ENCODE data around the gene NEGR1. TPM values are rescaled to one million over a fixed set of nuclear protein-coding genes. Genes with fewer than 3 reads are reported as not detected.

NEGR1 gene
- total and polyA plus RNA-seq, 7 experiments from 2014 or later, result 0.08 to 1.2 TPM; not detected in 5

DNA sequence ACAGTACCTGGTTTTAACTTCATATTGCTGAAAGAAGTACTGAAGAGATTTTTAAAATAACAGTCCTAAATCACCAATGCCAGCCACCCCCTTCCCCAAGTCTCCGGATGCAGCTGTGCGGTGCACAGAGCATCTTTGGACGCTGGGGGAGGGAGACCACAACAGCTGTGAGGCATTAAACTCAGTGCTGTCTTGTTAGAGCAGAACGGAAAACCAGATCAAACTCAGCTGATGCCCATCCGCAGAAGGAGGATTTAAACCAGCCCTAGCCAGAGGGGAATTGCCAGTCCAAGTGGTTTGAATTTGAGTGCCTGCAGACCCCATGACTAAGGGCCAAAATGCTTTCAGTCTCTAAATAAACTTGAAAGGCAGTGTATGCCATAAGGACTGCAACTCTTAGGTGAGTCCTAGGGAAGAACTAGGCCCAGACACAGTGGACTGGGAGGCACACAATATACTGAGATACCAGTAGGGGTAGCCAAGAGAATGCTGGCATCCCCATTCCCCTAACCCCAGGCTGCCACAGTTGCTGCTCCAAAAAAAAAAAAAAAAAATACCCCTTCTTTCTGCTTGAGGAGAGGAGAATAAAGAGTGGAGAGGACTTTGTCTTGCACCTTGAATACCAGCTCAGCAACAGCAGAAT is 576.2 kb downstream of the NEGR1 start:
- CTCF ChIA-PET, result interaction anchor here (0.6 kb wide), 1 partner anchor 826 kb away, joined by 3 read pairs; no protein-coding TSS in a partner anchor
- no peaks in the 10 kb centered on the region for H3K27me3 Mint-ChIP-seq

DNA sequence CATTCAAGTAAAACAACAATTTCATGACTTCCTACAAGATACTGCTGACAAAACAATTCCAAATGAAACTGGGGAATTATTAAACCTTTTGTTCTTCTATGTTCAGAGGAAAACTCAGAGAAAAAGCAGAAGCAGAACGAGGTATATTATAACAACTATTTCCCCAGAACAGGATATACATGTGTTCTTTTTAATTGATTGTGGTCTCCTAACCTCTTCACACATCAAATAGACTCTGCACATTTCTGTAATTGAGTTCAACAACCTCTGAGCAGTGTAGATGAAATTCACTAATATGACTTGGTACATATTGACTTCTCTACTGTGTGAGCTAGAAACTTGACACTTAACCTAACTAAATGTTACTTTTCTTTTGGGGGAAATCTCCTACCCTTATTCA is 584.2 kb downstream of the NEGR1 start:
- ChIA-PET CTCF (no interaction called here), POLR2A (no interaction called here)
- Mint-ChIP-seq H3K4me3 (no peak overlapping the region), H3K27ac (no peak overlapping the region), H3K36me3 (no peaks in the 10 kb centered on the region), H3K4me1 (no peaks in the 10 kb centered on the region), H3K27me3 (no peaks in the 10 kb centered on the region), H3K9me3 (peaks cover 0 to 37% (median 5%) of the 10 kb centered on the region in 11 donors)
- Histone ChIP-seq H3K4me3 (ENCODE audit: low read length) (no peak overlapping the region), H3K4me1 (ENCODE audit: control insufficient read depth in 2 of 2, insufficient read depth in 2 of 2, low read length in 2 of 2) (no peaks in the 10 kb centered on the region), H3K27me3 (ENCODE audit: control insufficient read depth in 2 of 2, insufficient read depth in 2 of 2, low read length in 2 of 2) (no peaks in the 10 kb centered on the region), H3K36me3 (ENCODE audit: control insufficient read depth in 2 of 3, insufficient read depth in 3 of 3, low read length in 3 of 3) (no peaks in the 10 kb centered on the region), H3K27ac (ENCODE audit: low read depth, low read length) (no peak overlapping the region), H3K9me3 (ENCODE audit: control insufficient read depth in 2 of 3, low read length in 3 of 3) (no peaks in the 10 kb centered on the region)
- ATAC-seq (no peak), DNase-seq (no peak)
- intact Hi-C loops (cut with micrococcal nuclease), result no loop called here

More for the DNA sequence above, 576.2 kb downstream of the NEGR1 start:
- ATAC-seq (no peak), DNase-seq (no peak)
- Mint-ChIP-seq H3K36me3 (no peaks in the 10 kb centered on the region), H3K4me1 (no peaks in the 10 kb centered on the region), H3K4me3 (no peak overlapping the region), H3K27ac (no peak overlapping the region), H3K9me3 (peaks cover 2 to 47% (median 16%) of the 10 kb centered on the region in 11 donors)
- Histone ChIP-seq H3K4me3 (ENCODE audit: low read length) (no peak overlapping the region), H3K27me3 (ENCODE audit: control insufficient read depth in 2 of 2, insufficient read depth in 2 of 2, low read length in 2 of 2) (no peaks in the 10 kb centered on the region), H3K9me3 (ENCODE audit: control insufficient read depth in 2 of 3, low read length in 3 of 3) (no peaks in the 10 kb centered on the region), H3K27ac (ENCODE audit: low read depth, low read length) (no peak overlapping the region), H3K36me3 (ENCODE audit: control insufficient read depth in 2 of 3, insufficient read depth in 3 of 3, low read length in 3 of 3) (no peaks in the 10 kb centered on the region), H3K4me1 (ENCODE audit: control insufficient read depth in 2 of 2, insufficient read depth in 2 of 2, low read length in 2 of 2) (no peaks in the 10 kb centered on the region)
- POLR2A ChIA-PET, result no interaction called here
- intact Hi-C loops (cut with micrococcal nuclease), result no loop called here

DNA sequence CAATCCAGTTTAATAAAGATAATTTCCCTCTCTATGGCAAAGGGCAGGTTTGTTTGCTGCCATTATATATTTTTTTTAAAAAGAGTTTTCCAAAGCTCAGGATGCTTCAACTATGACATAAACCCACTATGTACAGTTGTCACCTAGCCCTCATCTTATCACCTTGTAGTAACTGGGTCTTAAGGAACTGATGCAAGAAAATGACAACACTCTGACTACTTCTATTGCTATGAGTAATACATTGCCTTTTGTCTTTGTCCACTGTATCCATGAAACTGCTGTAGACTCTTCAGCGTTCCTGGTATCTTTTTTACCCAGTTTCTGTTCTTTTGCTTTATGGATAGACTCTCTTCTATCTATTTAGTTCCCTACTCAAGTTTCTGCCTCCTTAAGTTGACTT is 586.5 kb downstream of the NEGR1 start:
- Mint-ChIP-seq H3K36me3 (no peaks in the 10 kb centered on the region), H3K27ac (no peak overlapping the region), H3K4me3 (no peak overlapping the region), H3K9me3 (peaks cover 0 to 16% (median 0%) of the 10 kb centered on the region in 11 donors), H3K27me3 (no peaks in the 10 kb centered on the region), H3K4me1 (no peaks in the 10 kb centered on the region)
- intact Hi-C loops (cut with micrococcal nuclease), result no loop called here
- Histone ChIP-seq H3K36me3 (ENCODE audit: control insufficient read depth in 2 of 3, insufficient read depth in 3 of 3, low read length in 3 of 3) (no peaks in the 10 kb centered on the region), H3K27me3 (ENCODE audit: control insufficient read depth in 2 of 2, insufficient read depth in 2 of 2, low read length in 2 of 2) (no peaks in the 10 kb centered on the region), H3K4me1 (ENCODE audit: control insufficient read depth in 2 of 2, insufficient read depth in 2 of 2, low read length in 2 of 2) (no peaks in the 10 kb centered on the region), H3K9me3 (ENCODE audit: control insufficient read depth in 2 of 3, low read length in 3 of 3) (no peaks in the 10 kb centered on the region), H3K4me3 (ENCODE audit: low read length) (no peak overlapping the region), H3K27ac (ENCODE audit: low read depth, low read length) (no peak overlapping the region)
- DNase-seq (no peak), ATAC-seq (no peak)
- ChIA-PET CTCF (no interaction called here), POLR2A (no interaction called here)

DNA sequence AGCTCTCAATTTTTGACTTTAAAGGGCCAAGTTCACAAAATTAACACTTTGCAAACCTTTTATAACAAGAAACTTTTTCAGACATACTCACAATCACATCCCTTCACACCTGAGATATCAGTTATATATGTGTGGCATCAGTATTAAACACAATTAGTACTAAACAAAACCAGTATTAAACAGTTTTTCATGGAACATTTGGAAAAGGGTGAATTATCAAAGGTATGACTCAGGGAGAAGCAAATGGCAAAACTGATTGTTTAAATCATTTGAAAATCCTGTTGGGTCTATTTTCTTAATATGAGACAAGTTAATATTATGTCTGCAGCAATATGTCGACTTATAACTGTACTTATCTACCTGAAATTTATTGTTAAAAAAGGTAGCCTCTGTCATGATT is 587.3 kb downstream of the NEGR1 start:
- ATAC-seq (no peak), DNase-seq (no peak)
- Mint-ChIP-seq H3K27ac (no peak overlapping the region), H3K4me3 (no peak overlapping the region), H3K36me3 (no peaks in the 10 kb centered on the region), H3K9me3 (peaks cover 0 to 11% (median 0%) of the 10 kb centered on the region in 11 donors), H3K4me1 (no peaks in the 10 kb centered on the region), H3K27me3 (no peaks in the 10 kb centered on the region)
- Histone ChIP-seq H3K4me3 (ENCODE audit: low read length) (no peak overlapping the region), H3K27me3 (ENCODE audit: control insufficient read depth in 2 of 2, insufficient read depth in 2 of 2, low read length in 2 of 2) (no peaks in the 10 kb centered on the region), H3K36me3 (ENCODE audit: control insufficient read depth in 2 of 3, insufficient read depth in 3 of 3, low read length in 3 of 3) (no peaks in the 10 kb centered on the region), H3K9me3 (ENCODE audit: control insufficient read depth in 2 of 3, low read length in 3 of 3) (no peaks in the 10 kb centered on the region), H3K27ac (ENCODE audit: low read depth, low read length) (no peak overlapping the region), H3K4me1 (ENCODE audit: control insufficient read depth in 2 of 2, insufficient read depth in 2 of 2, low read length in 2 of 2) (no peaks in the 10 kb centered on the region)
- POLR2A ChIA-PET, result no interaction called here
- intact Hi-C loops (cut with micrococcal nuclease), result no loop called here
- CTCF ChIA-PET, result no interaction called here

DNA sequence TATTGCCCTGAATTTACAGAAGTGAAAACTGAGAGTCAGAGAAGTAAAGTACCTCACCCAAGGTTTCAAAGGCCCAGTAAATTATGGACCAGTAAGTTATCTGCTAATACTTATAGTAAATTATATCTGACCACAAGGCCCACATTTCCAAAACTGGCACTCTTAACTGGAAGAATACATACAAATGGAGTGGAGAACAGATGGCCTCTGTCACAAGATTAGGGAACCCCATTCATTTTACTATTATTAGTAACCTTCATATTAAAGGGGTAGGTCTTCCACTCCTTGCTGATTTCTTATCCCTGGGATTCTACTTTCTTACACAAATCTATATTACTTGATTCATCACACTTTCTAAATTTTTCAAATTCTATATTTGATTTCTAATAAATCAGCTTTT is 588.8 kb downstream of the NEGR1 start:
- H3K27ac ChIP-seq (ENCODE audit: low read depth, low read length), result no peak overlapping the region
- DNase-seq (no peak), ATAC-seq (no peak)
- POLR2A ChIA-PET, result no interaction called here
- CTCF ChIA-PET, result no interaction called here
- Mint-ChIP-seq H3K9me3 (peaks cover 0 to 7% (median 0%) of the 10 kb centered on the region in 11 donors), H3K36me3 (no peaks in the 10 kb centered on the region), H3K4me3 (no peak overlapping the region), H3K4me1 (no peaks in the 10 kb centered on the region), H3K27ac (no peak overlapping the region), H3K27me3 (no peaks in the 10 kb centered on the region)
- no peaks in the 10 kb centered on the region for H3K36me3 ChIP-seq (ENCODE audit: control insufficient read depth in 2 of 3, insufficient read depth in 3 of 3, low read length in 3 of 3)
- no peaks in the 10 kb centered on the region for H3K27me3 ChIP-seq (ENCODE audit: control insufficient read depth in 2 of 2, insufficient read depth in 2 of 2, low read length in 2 of 2)
- no peak overlapping the region for H3K4me3 ChIP-seq (ENCODE audit: low read length)
- intact Hi-C loops (cut with micrococcal nuclease), result no loop called here
- no peaks in the 10 kb centered on the region for H3K4me1 ChIP-seq (ENCODE audit: control insufficient read depth in 2 of 2, insufficient read depth in 2 of 2, low read length in 2 of 2)
- no peaks in the 10 kb centered on the region for H3K9me3 ChIP-seq (ENCODE audit: control insufficient read depth in 2 of 3, low read length in 3 of 3)

DNA sequence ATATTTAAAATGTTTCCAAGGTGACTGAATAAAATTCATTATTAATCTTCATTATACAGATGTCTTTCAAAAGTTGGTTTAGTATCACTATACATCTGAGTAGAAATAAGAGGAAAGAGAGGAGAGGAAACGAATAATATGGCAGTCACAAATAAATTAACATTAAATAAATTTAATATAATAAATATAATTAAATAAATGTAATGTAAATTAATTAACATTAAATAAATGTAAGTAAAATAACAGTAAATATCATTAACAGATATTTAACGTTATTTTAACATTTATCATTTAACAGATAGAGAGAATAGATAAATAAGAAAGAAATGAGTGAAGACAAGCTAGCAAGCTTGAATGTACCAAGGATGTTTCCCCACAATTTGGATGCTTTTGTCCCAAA is 592.7 kb downstream of the NEGR1 start:
- no peaks in the 10 kb centered on the region for H3K36me3 ChIP-seq (ENCODE audit: control insufficient read depth in 2 of 3, insufficient read depth in 3 of 3, low read length in 3 of 3)
- intact Hi-C loops (cut with micrococcal nuclease), result no loop called here
- POLR2A ChIA-PET, result no interaction called here
- H3K4me1 ChIP-seq (ENCODE audit: control insufficient read depth in 2 of 2, insufficient read depth in 2 of 2, low read length in 2 of 2), result no peaks in the 10 kb centered on the region
- H3K9me3 Mint-ChIP-seq, result peaks cover 0 to 2% (median 0%) of the 10 kb centered on the region in 11 donors
- H3K27me3 ChIP-seq (ENCODE audit: control insufficient read depth in 2 of 2, insufficient read depth in 2 of 2, low read length in 2 of 2), result no peaks in the 10 kb centered on the region
- CTCF ChIA-PET, result no interaction called here
- H3K4me3 ChIP-seq (ENCODE audit: low read length), result no peak overlapping the region
- H3K9me3 ChIP-seq (ENCODE audit: control insufficient read depth in 2 of 3, low read length in 3 of 3), result no peaks in the 10 kb centered on the region
- H3K4me3 Mint-ChIP-seq, result no peak overlapping the region
- H3K27ac Mint-ChIP-seq, result no peak overlapping the region
- no peaks in the 10 kb centered on the region for H3K4me1 Mint-ChIP-seq
- no peaks in the 10 kb centered on the region for H3K27me3 Mint-ChIP-seq
- no peak for DNase-seq
- no peak overlapping the region for H3K27ac ChIP-seq (ENCODE audit: low read depth, low read length)
- no peaks in the 10 kb centered on the region for H3K36me3 Mint-ChIP-seq
- ATAC-seq, result no peak

DNA sequence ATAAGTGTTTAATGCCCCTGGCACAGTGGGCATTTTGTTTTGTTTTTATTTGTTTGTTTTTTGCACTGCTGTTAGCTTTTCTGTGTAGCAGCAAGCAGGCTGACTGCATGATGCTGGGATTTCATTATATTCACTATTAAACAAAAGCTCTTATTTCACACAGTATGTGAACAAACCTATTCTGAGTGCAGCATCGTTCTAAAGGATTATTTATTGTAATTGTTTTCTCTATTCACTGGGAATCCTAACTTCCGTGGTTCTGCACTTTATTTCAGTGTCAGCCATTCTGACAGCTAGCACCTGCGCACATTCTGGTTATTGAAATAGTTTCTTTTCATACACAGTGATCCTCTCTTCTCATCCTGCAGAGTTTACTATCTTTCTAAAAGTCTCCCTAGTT is 595.0 kb downstream of the NEGR1 start:
- CTCF ChIA-PET, result no interaction called here
- H3K27ac ChIP-seq (ENCODE audit: low read depth, low read length), result no peak overlapping the region
- ATAC-seq (no peak), DNase-seq (no peak)
- H3K4me3 ChIP-seq (ENCODE audit: low read length), result no peak overlapping the region
- no peaks in the 10 kb centered on the region for H3K36me3 ChIP-seq (ENCODE audit: control insufficient read depth in 2 of 3, insufficient read depth in 3 of 3, low read length in 3 of 3)
- Mint-ChIP-seq H3K4me1 (no peaks in the 10 kb centered on the region), H3K9me3 (peaks cover 0 to 2% (median 0%) of the 10 kb centered on the region in 11 donors), H3K36me3 (no peaks in the 10 kb centered on the region), H3K27ac (no peak overlapping the region), H3K27me3 (no peaks in the 10 kb centered on the region), H3K4me3 (no peak overlapping the region)
- intact Hi-C loops (cut with micrococcal nuclease), result no loop called here
- H3K4me1 ChIP-seq (ENCODE audit: control insufficient read depth in 2 of 2, insufficient read depth in 2 of 2, low read length in 2 of 2), result no peaks in the 10 kb centered on the region
- no peaks in the 10 kb centered on the region for H3K27me3 ChIP-seq (ENCODE audit: control insufficient read depth in 2 of 2, insufficient read depth in 2 of 2, low read length in 2 of 2)
- H3K9me3 ChIP-seq (ENCODE audit: control insufficient read depth in 2 of 3, low read length in 3 of 3), result no peaks in the 10 kb centered on the region
- POLR2A ChIA-PET, result no interaction called here

Data from naive thymus-derived CD4-positive, alpha-beta T cell (primary cell).